Spleen (tissue), 7 donors: ENCODE results near the gene TSC22D2.

ENCODE experiments used
- POLR2A ChIP-seq, 3 donors: fragments of 450-650 bp; IDR thresholded peaks; one replicate each; pipeline ENCODE4 v1.5.1; 2017; ENCODE audit warnings: antibody characterized with exemption in 3 of 3, mild to moderate bottlenecking in 1 of 3
- POLR2AphosphoS5 ChIP-seq, 3 donors: sonication (generic); formaldehyde crosslinking; IDR thresholded peaks; one replicate each; pipeline ENCODE4 v1.5.1; 2017; ENCODE audit warnings: antibody characterized with exemption in 3 of 3
- TF ChIP-seq, protein P1 (sequence below), 11 experiments: fragments of 200-600 bp in 7 of 11; fragments of 450-650 bp in 4 of 11; sonication (generic) in 4 of 11; IDR thresholded peaks in 8 of 11; conservative IDR thresholded peaks in 3 of 11; 1 replicate in 7 of 11; 2 replicates in 4 of 11; pipeline versions ENCODE4 v1.4.0 to v1.8.0; 2016 to 2021; ENCODE audit warnings: antibody characterized with exemption in 11 of 11, inconsistent platforms in 4 of 11, mild to moderate bottlenecking in 1 of 11
- donor health status: DM: no; HTN: no; CAD: no; lungs with moderate emphysema.
- donor health status: DM: no; HTN: no; CAD: no.
- donor health status: DM: no; HTN: no; CAD: no.

DNA sequence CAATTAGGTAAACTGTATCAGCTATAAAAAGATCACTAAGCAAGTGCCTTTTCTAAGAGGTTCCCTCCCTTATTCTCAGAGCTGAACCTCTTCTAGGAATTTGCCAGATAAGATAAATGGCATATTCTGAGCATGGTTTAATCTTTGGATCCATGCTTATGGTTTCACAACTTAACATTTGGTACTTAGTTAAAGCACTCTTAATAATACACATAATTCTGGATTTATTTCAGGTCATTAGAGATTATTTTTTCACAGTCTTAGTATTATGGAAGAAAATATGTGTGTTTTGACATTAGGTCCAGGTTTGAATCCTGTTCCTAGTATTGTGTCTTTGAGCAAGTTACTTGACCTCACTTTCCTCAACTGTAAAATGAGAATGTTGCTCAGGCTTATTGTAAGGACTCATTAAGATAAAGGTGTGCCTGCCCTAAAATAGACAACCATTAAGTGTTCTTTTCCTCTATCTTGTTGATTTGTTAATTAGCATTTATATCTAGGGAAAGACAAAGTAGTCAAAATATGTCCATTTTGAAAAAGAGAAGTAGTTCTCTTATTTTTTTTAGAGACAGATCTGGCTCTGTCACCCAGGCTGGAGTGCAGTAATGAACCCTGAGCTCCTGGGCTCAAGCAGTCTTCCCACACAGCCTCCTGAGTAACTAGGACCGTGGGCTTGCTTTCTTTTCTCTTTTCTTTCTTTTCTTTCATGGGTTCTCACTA is 43.4 kb downstream of the TSC22D2 start:
- TF ChIP-seq, protein P1, sequence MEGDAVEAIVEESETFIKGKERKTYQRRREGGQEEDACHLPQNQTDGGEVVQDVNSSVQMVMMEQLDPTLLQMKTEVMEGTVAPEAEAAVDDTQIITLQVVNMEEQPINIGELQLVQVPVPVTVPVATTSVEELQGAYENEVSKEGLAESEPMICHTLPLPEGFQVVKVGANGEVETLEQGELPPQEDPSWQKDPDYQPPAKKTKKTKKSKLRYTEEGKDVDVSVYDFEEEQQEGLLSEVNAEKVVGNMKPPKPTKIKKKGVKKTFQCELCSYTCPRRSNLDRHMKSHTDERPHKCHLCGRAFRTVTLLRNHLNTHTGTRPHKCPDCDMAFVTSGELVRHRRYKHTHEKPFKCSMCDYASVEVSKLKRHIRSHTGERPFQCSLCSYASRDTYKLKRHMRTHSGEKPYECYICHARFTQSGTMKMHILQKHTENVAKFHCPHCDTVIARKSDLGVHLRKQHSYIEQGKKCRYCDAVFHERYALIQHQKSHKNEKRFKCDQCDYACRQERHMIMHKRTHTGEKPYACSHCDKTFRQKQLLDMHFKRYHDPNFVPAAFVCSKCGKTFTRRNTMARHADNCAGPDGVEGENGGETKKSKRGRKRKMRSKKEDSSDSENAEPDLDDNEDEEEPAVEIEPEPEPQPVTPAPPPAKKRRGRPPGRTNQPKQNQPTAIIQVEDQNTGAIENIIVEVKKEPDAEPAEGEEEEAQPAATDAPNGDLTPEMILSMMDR (IDR thresholded peaks at IDR 0.05 in 8 of 11, conservative IDR thresholded peaks at IDR 0.05 in 3 of 11), result no peak
- TF ChIP-seq POLR2A (IDR thresholded peaks at IDR 0.05) (no peak), POLR2AphosphoS5 (IDR thresholded peaks at IDR 0.05) (no peak)
